Measurements from ENCODE around the gene AR.

The AR gene

GRCh38 chrX:67730296-67730695, 186.5 kb downstream of the AR start:
- DNase-seq, result no peak

GRCh38 chrX:67731061-67731460, 187.2 kb downstream of the AR start:
- ATAC-seq (no peak), DNase-seq (no peak)

More at GRCh38 chrX:67730296-67730695, 186.5 kb downstream of the AR start:
- no peak for ATAC-seq

GRCh38 chrX:67732864-67733263, 189.0 kb downstream of the AR start:
- no peak for DNase-seq

GRCh38 chrX:67734111-67734753, 190.4 kb downstream of the AR start:
- no peak for ATAC-seq

More at GRCh38 chrX:67732864-67733263, 189.0 kb downstream of the AR start:
- ATAC-seq, result no peak

GRCh38 chrX:67749536-67749935, 205.7 kb downstream of the AR start:
- DNase-seq, result no peak

More at GRCh38 chrX:67734111-67734753, 190.4 kb downstream of the AR start:
- no peak for DNase-seq

GRCh38 chrX:67750694-67751093, 206.9 kb downstream of the AR start:
- DNase-seq, result no peak
- no peak for ATAC-seq

More at GRCh38 chrX:67749536-67749935, 205.7 kb downstream of the AR start:
- no peak for ATAC-seq

- no peak for ATAC-seq
- DNase-seq, result no peak
Observed at GRCh38 chrX:67759018-67759417, 215.2 kb downstream of the AR start.

- no peak for DNase-seq
- ATAC-seq, result no peak
Observed at GRCh38 chrX:67777148-67777547, 233.3 kb downstream of the AR start.

GRCh38 chrX:67779099-67779498, 235.3 kb downstream of the AR start:
- ATAC-seq (no peak), DNase-seq (no peak)
